Measurements from ENCODE around the gene PITPNM3. TPM values are rescaled to one million over a fixed set of nuclear protein-coding genes. Genes with fewer than 3 reads are reported as not detected.

The PITPNM3 gene
- total and polyA plus RNA-seq, 12 donors: 1.1 to 9.8 (median 6.8) TPM

DNA sequence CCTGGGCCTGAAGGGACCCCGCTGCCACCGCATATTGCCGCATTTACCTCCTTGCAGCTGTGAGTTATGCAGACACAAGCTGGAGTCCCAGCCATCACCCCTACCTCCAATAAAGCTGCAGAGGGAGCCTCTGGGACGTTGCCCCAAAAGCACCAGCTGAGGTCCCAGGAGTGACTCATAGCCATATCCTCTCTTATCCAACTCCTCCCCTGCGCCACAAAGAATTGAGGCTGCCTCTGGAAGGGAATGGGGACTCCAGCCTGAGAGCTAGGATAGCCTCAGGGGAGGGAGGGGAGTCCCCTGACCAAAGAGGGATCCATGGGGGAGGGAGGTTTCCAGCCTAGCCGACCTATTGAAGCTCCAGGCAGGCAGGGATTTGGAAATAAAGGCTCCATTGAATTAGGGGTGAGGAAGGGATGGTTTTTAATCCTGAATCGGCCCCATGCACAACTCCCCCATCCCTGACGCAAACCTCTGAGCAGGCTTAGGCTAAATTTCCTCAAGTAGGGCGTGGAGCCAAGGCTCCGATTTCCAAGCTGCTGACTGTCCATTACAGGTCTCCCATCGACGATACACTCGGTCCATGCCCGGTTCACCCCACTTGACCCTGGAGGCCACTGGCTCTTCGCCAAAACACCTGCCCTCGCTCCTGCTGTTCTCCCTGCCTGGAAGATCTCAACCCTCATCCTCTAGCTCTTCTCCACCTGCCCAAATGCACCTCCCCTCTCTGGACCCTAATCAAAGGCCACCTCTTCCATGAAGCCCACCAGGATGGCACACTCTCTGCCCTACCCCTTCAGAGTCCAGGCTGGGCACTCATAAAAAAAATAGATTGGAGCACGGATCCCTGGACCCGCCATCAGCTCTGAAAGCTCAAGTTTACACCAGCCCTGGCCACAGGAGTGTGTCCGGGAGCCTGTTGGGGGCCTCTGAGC is 84.6 kb downstream of the PITPNM3 start:
- intact Hi-C loops (cut with DNase I): loop anchor here in 1 of 2 donors (10.0 kb wide), 2 partner anchors 83 to 163 kb away; partner anchors contain the start of gene PITPNM3
- H3K27ac ChIP-seq: peak overlapping the region in 1 of 5 donors; percentile 1
- H3K9me3 ChIP-seq (replicated peaks in 1 of 3): no peaks in the 10 kb centered on the region
- H3K36me3 ChIP-seq (replicated peaks in 1 of 2): no peaks in the 10 kb centered on the region
- peaks cover 0 to 23% of the 10 kb centered on the region in 2 donors for H3K4me1 ChIP-seq (replicated peaks in 1 of 2)
- DNase-seq: peak in 5 of 7 donors; percentile 46 to 64 (median 59)
- no peak for TF ChIP-seq CTCF (IDR thresholded peaks at IDR 0.05)
- TF ChIP-seq POLR2A (IDR thresholded peaks at IDR 0.05): no peak
- no peaks in the 10 kb centered on the region for H3K27me3 ChIP-seq
- H3K4me3 ChIP-seq: no peak overlapping the region
- WGBS, 4 donors: 63 to 78% (median 68%) methylated on average over 13 to 19 of the region's 19 CpGs

- no peak for DNase-seq
- Histone ChIP-seq H3K9me3 (replicated peaks in 1 of 3) (no peaks in the 10 kb centered on the region), H3K36me3 (replicated peaks in 1 of 2) (no peaks in the 10 kb centered on the region), H3K4me3 (no peak overlapping the region), H3K4me1 (replicated peaks in 1 of 2) (peaks cover 0 to 17% of the 10 kb centered on the region in 2 donors), H3K27ac (peak overlapping the region in 1 of 5 donors; percentile 1), H3K27me3 (no peaks in the 10 kb centered on the region)
- TF ChIP-seq POLR2A (IDR thresholded peaks at IDR 0.05): no peak
- no peak for TF ChIP-seq CTCF (IDR thresholded peaks at IDR 0.05)
- intact Hi-C loops (cut with DNase I): loop anchor here in 1 of 2 donors (10.0 kb wide), 2 partner anchors 84 to 164 kb away; partner anchors contain the start of gene PITPNM3
- WGBS, 4 donors: 81 to 85% (median 84%) methylated on average over 10 to 17 of the region's 17 CpGs
These were observed 85.4 kb downstream of the PITPNM3 start for GRCh38 chr17:6470751-6471521.

GRCh38 chr17:6470146-6470718 is 86.1 kb downstream of the PITPNM3 start:
- Histone ChIP-seq H3K27me3 (no peaks in the 10 kb centered on the region), H3K27ac (no peak overlapping the region), H3K4me3 (no peak overlapping the region), H3K9me3 (replicated peaks in 1 of 3) (no peaks in the 10 kb centered on the region), H3K36me3 (replicated peaks in 1 of 2) (no peaks in the 10 kb centered on the region), H3K4me1 (replicated peaks in 1 of 2) (peaks cover 0 to 16% of the 10 kb centered on the region in 2 donors)
- no peak for DNase-seq
- TF ChIP-seq POLR2A (IDR thresholded peaks at IDR 0.05): no peak
- TF ChIP-seq CTCF (IDR thresholded peaks at IDR 0.05): no peak
- intact Hi-C loops (cut with DNase I): loop anchor here in 1 of 2 donors (10.0 kb wide), 2 partner anchors 85 to 165 kb away; partner anchors contain the start of gene PITPNM3
- WGBS, 4 donors: 93 to 97% (median 94%) methylated on average over 6 to 24 of the region's 24 CpGs

Measured in adrenal gland (tissue), 12 donors.